OCI-LY3 (cell line): ENCODE results near the gene ATF7IP2.
"Not testable (repeated sequence)": the region's sequence is repeated elsewhere in the genome, so short reads cannot be mapped to it uniquely, and the experiment has no call there.

Source experiments
- H2AFZ ChIP-seq: fragments of 200-600, 300-600 bp; shearing (Covaris generic); 2 replicates; pipeline ENCODE4 v1.6.0; 2014; ENCODE audit warnings: antibody characterized with exemption, low read depth, low read length
- H3K27ac ChIP-seq: fragments of 200-600, 300-600 bp; sonication (generic); 2 replicates; pipeline ENCODE4 v1.5.1; 2014; ENCODE audit warnings: mild to moderate bottlenecking, low read length, moderate library complexity, mixed read lengths
- H3K27me3 ChIP-seq: fragments of 200-600, 300-600 bp; sonication (generic); 2 replicates; pipeline ENCODE4 v1.6.1; 2014; ENCODE audit warnings: low read depth, low read length, mixed read lengths
- H3K36me3 ChIP-seq: fragments of 200-600, 300-600 bp; sonication (generic); replicated peaks from 2 replicates; pipeline ENCODE3; 2014; ENCODE audit warnings: low read depth, low read length, mixed read lengths
- H3K4me1 ChIP-seq: fragments of 300-600, 200-600 bp; sonication (generic); 2 replicates; pipeline ENCODE4 v1.6.1; 2014; ENCODE audit warnings: low read length, mixed read lengths
- H3K4me2 ChIP-seq: fragments of 200-600, 300-600 bp; sonication (generic); 2 replicates; pipeline ENCODE4 v1.6.1; 2014; ENCODE audit warnings: low read length, mixed read lengths
- H3K4me3 ChIP-seq: fragments of 300-600, 200-600 bp; sonication (generic); 2 replicates; pipeline ENCODE4 v1.5.1; 2014; ENCODE audit warnings: antibody characterized with exemption, mild to moderate bottlenecking, low read length, moderate library complexity
- H3K79me2 ChIP-seq: fragments of 300-600, 200-600 bp; shearing (Covaris generic); 2 replicates; pipeline ENCODE4 v1.6.1; 2014; ENCODE audit warnings: mild to moderate bottlenecking, low read length, mixed read lengths
- H3K9ac ChIP-seq: fragments of 300-600, 200-600 bp; shearing (Covaris generic); 2 replicates; pipeline ENCODE4 v1.6.0; 2014; ENCODE audit warnings: mild to moderate bottlenecking, low read length, moderate library complexity
- H3K9me3 ChIP-seq: fragments of 200-600, 300-600 bp; shearing (Covaris generic); 2 replicates; pipeline ENCODE4 v1.6.1; 2014; ENCODE audit warnings: low read length, mixed read lengths; ENCODE audit not compliant: insufficient read depth
- H4K20me1 ChIP-seq: fragments of 200-600, 300-600 bp; sonication (generic); 2 replicates; pipeline ENCODE4 v1.6.1; 2016; ENCODE audit warnings: low read length, mixed read lengths; ENCODE audit not compliant: insufficient read depth
- CTCF ChIP-seq: fragments of 200-600, 300-600 bp; sonication (generic); IDR thresholded peaks from 2 replicates; pipeline ENCODE4 v1.5.1; 2014; ENCODE audit warnings: antibody characterized with exemption, low read length, low read depth
- EZH2phosphoT487 ChIP-seq: fragments of 200-600 bp; shearing (Covaris generic); IDR thresholded peaks from 2 replicates; pipeline ENCODE4 v1.6.1; 2018; ENCODE audit warnings: antibody characterized with exemption, mixed run types, low read depth

ATF7IP2 gene

GRCh38 chr16:10405386-10405939 is 19.6 kb downstream of the ATF7IP2 start:
- no peak overlapping the region for H3K4me2 ChIP-seq
- H3K9ac ChIP-seq: no peak overlapping the region
- H3K4me1 ChIP-seq: no peaks in the 10 kb centered on the region
- H3K9me3 ChIP-seq: peaks cover 29% of the 10 kb centered on the region; the same call in 1 of the 2 replicates
- no peak overlapping the region for H3K27ac ChIP-seq
- H3K27me3 ChIP-seq: no peaks in the 10 kb centered on the region
- peaks cover 43% of the 10 kb centered on the region for H3K79me2 ChIP-seq
- no peak overlapping the region for H2AFZ ChIP-seq
- no peak overlapping the region for H3K4me3 ChIP-seq
- H4K20me1 ChIP-seq: no peaks in the 10 kb centered on the region
- H3K36me3 ChIP-seq: peaks cover 66% of the 10 kb centered on the region
- TF ChIP-seq EZH2phosphoT487 (no peak), CTCF (no peak)

GRCh38 chr16:10408824-10409381 is 23.0 kb downstream of the ATF7IP2 start:
- Histone ChIP-seq H3K27me3 (no peaks in the 10 kb centered on the region), H3K79me2 (peaks cover 37% of the 10 kb centered on the region), H2AFZ (no peak overlapping the region), H3K9me3 (peaks cover 31% of the 10 kb centered on the region; the same call in 1 of the 2 replicates), H3K36me3 (peaks cover 43% of the 10 kb centered on the region), H3K4me1 (no peaks in the 10 kb centered on the region), H3K4me2 (no peak overlapping the region), H3K9ac (no peak overlapping the region), H3K27ac (no peak overlapping the region), H4K20me1 (no peaks in the 10 kb centered on the region), H3K4me3 (no peak overlapping the region)
- TF ChIP-seq EZH2phosphoT487: no peak
- no peak for TF ChIP-seq CTCF

GRCh38 chr16:10409713-10410112 is 23.9 kb downstream of the ATF7IP2 start:
- H3K27me3 ChIP-seq, H4K20me1 ChIP-seq, H3K9ac ChIP-seq, H3K4me2 ChIP-seq, H3K4me3 ChIP-seq, H3K27ac ChIP-seq, H3K4me1 ChIP-seq, H2AFZ ChIP-seq: not testable (repeated sequence)
- peaks cover 37% of the 10 kb centered on the region for H3K79me2 ChIP-seq
- peaks cover 36% of the 10 kb centered on the region for H3K36me3 ChIP-seq
- H3K9me3 ChIP-seq: peaks cover 30% of the 10 kb centered on the region; the same call in 1 of the 2 replicates

- H4K20me1 ChIP-seq: no peaks in the 10 kb centered on the region
- no peak overlapping the region for H2AFZ ChIP-seq
- no peak overlapping the region for H3K9ac ChIP-seq
- TF ChIP-seq EZH2phosphoT487: no peak
- peaks cover 37% of the 10 kb centered on the region for H3K79me2 ChIP-seq
- no peaks in the 10 kb centered on the region for H3K27me3 ChIP-seq
- no peak overlapping the region for H3K27ac ChIP-seq
- no peaks in the 10 kb centered on the region for H3K4me1 ChIP-seq
- H3K4me3 ChIP-seq: no peak overlapping the region
- H3K9me3 ChIP-seq: peaks cover 38% of the 10 kb centered on the region; the same call in 1 of the 2 replicates
- H3K4me2 ChIP-seq: no peak overlapping the region
- peaks cover 38% of the 10 kb centered on the region for H3K36me3 ChIP-seq
Measured at GRCh38 chr16:10410469-10410868, 24.6 kb downstream of the ATF7IP2 start.

- Histone ChIP-seq H3K4me2 (no peak overlapping the region), H3K4me3 (no peak overlapping the region), H3K27ac (no peak overlapping the region), H3K79me2 (peaks cover 37% of the 10 kb centered on the region), H3K4me1 (no peaks in the 10 kb centered on the region), H3K36me3 (peaks cover 43% of the 10 kb centered on the region), H3K27me3 (no peaks in the 10 kb centered on the region), H3K9me3 (peaks cover 58% of the 10 kb centered on the region; the same call in 1 of the 2 replicates), H2AFZ (no peak overlapping the region), H4K20me1 (no peaks in the 10 kb centered on the region), H3K9ac (no peak overlapping the region)
- TF ChIP-seq EZH2phosphoT487: no peak
- no peak for TF ChIP-seq CTCF
Measured at GRCh38 chr16:10412935-10413601, 27.2 kb downstream of the ATF7IP2 start.

- H3K4me1 ChIP-seq, H3K27me3 ChIP-seq, H3K9ac ChIP-seq, H3K4me3 ChIP-seq, H2AFZ ChIP-seq, H3K79me2 ChIP-seq, H4K20me1 ChIP-seq, H3K4me2 ChIP-seq, H3K27ac ChIP-seq: not testable (repeated sequence)
- Histone ChIP-seq H3K9me3 (peaks cover 37% of the 10 kb centered on the region; the same call in 1 of the 2 replicates), H3K36me3 (peaks cover 39% of the 10 kb centered on the region)
Measured at GRCh38 chr16:10418204-10418603, 32.3 kb downstream of the ATF7IP2 start.
